ENCODE data around the gene CRIM1. TPM values are rescaled to one million over a fixed set of nuclear protein-coding genes. Genes with fewer than 3 reads are reported as not detected.

The CRIM1 gene
- total and polyA plus RNA-seq, 7 donors: 10.2 to 68.1 (median 53.1) TPM

DNA sequence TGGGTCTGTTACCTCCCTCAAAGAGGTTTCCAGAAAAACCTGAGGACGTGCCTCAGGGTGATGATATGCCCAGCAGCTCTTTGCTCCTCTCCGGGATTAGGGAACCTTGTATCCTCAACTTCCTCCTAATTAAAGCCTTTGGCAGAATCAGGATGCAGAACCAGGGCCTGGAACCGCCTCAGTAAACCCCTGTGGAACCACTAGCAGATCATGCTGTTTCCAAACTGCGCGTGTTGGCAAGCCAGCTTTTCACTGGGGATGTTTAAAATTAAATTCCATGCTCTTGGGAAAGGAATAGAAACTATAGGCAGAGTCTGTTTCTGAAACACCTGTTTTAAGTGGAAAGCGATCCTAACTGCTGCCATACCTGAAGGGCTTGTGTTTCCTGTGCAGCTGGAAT lies 26.4 kb downstream of the CRIM1 start:
- H3K4me1 ChIP-seq: peaks cover 53% of the 10 kb centered on the region
- peaks cover 2 to 26% of the 10 kb centered on the region in 2 donors for H3K36me3 ChIP-seq (ENCODE audit: insufficient read depth in 1 of 2, low read depth in 1 of 2)
- H3K9me3 ChIP-seq: no peaks in the 10 kb centered on the region
- DNase-seq (no peak), ATAC-seq (no peak)
- TF ChIP-seq, protein P1, sequence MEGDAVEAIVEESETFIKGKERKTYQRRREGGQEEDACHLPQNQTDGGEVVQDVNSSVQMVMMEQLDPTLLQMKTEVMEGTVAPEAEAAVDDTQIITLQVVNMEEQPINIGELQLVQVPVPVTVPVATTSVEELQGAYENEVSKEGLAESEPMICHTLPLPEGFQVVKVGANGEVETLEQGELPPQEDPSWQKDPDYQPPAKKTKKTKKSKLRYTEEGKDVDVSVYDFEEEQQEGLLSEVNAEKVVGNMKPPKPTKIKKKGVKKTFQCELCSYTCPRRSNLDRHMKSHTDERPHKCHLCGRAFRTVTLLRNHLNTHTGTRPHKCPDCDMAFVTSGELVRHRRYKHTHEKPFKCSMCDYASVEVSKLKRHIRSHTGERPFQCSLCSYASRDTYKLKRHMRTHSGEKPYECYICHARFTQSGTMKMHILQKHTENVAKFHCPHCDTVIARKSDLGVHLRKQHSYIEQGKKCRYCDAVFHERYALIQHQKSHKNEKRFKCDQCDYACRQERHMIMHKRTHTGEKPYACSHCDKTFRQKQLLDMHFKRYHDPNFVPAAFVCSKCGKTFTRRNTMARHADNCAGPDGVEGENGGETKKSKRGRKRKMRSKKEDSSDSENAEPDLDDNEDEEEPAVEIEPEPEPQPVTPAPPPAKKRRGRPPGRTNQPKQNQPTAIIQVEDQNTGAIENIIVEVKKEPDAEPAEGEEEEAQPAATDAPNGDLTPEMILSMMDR (IDR thresholded peaks at IDR 0.05): no peak
- intact Hi-C loops (cut with DNase I): no loop called here
- no peaks in the 10 kb centered on the region for H3K27me3 ChIP-seq (ENCODE audit: insufficient read depth in 3 of 3, low read length in 2 of 3)
- no peak overlapping the region for H3K4me3 ChIP-seq
- H3K27ac ChIP-seq: no peak overlapping the region
- 73 to 81% (median 78%) methylated on average over 6 of the region's 6 CpGs for WGBS, 3 donors

DNA sequence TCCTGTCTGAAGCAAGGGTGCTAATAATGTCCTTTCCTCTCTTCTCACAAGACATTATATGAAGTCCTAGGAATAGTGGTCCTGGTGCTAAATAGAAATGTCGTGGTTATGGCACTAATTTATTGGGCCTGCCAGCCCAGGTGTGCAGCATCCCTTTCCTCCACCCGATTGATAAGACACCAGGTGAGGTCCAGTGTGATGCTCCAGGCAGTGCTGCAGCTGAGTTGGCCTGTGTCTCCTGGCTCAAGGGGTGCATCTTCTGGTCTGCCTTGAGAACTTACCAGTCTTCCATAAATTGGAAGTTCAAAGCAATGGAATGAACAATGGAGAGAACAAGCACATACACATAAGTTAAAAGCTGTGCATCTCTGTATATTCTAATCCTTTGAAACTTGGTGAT lies 26.9 kb downstream of the CRIM1 start:
- intact Hi-C loops (cut with DNase I): no loop called here
- no peaks in the 10 kb centered on the region for H3K9me3 ChIP-seq
- DNase-seq: no peak
- H3K27me3 ChIP-seq (ENCODE audit: insufficient read depth in 3 of 3, low read length in 2 of 3): no peaks in the 10 kb centered on the region
- WGBS, 3 donors: 25 to 86% (median 35%) methylated on average over 2 of the region's 2 CpGs
- ATAC-seq: no peak
- H3K4me1 ChIP-seq: peaks cover 53% of the 10 kb centered on the region
- TF ChIP-seq, protein P1 (IDR thresholded peaks at IDR 0.05): no peak
- no peak overlapping the region for H3K4me3 ChIP-seq
- peaks cover 2 to 26% of the 10 kb centered on the region in 2 donors for H3K36me3 ChIP-seq (ENCODE audit: insufficient read depth in 1 of 2, low read depth in 1 of 2)
- H3K27ac ChIP-seq: no peak overlapping the region

DNA sequence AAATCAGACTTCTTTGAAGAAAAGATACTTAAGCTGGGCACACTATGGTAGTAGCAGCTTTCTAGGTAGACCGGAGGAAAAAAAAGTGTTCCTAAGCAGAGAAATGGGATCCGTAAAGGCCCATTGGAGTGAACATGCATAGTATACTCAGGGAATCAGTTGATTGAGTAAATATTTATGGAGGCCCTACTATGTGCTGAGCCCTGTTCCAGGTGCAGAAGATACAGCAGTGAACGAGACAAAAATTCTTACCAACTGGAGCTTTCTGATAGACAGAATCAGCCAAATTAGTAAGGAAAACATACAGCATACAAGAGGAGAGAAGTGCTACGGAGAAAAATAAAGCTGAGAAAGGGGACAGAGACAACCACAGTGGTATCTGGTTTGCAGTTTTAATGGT lies 28.1 kb downstream of the CRIM1 start:
- ATAC-seq (no peak), DNase-seq (no peak)
- Histone ChIP-seq H3K27me3 (ENCODE audit: insufficient read depth in 3 of 3, low read length in 2 of 3) (no peaks in the 10 kb centered on the region), H3K9me3 (no peaks in the 10 kb centered on the region), H3K4me3 (no peak overlapping the region), H3K27ac (no peak overlapping the region), H3K4me1 (peaks cover 54% of the 10 kb centered on the region), H3K36me3 (ENCODE audit: insufficient read depth in 1 of 2, low read depth in 1 of 2) (peaks cover 2 to 22% of the 10 kb centered on the region in 2 donors)
- WGBS, 3 donors: 89 to 93% (median 91%) methylated on average over 4 of the region's 4 CpGs
- TF ChIP-seq, protein P1 (IDR thresholded peaks at IDR 0.05): no peak
- intact Hi-C loops (cut with DNase I): no loop called here

DNA sequence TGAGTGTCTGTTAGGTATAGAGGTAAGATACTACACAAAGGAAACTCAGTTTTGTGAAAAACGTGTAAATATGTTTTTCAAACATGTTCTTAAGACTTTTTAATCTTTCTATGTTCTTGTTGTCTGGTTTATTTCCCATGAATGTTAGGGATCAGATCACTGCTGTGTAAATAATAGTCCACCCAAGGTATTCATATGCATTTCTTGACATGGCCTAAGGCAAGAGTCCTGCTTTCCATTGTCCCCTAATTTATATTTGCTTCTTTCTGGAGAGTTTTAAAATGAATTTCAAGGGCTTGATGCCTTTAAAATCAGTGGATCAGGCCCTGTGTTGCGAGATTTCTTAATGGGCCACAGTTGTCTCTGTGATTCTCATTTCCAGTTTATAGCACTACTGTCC lies 28.9 kb downstream of the CRIM1 start:
- intact Hi-C loops (cut with DNase I): no loop called here
- H3K4me1 ChIP-seq: peaks cover 54% of the 10 kb centered on the region
- ATAC-seq: no peak

DNA sequence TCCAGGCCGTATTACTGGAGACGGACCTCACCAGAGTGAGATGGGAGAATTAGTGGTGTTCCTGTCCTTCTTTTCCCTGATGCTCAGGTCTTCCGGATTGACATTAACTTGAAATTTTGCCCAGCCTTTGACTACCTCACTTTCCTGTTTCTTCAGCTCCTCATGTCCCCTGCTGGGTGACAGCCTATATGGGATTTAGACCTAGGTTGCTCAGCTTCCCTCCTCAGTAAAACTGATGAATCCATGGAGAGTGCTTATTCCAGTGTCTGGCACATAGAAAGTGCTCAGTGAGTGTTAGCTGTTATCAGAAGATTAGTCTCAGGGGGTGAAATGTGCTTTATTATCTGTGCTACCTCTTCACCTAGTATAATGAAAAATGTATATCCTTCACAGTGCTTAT lies 30.0 kb downstream of the CRIM1 start:
- no peak for DNase-seq
- Histone ChIP-seq H3K9me3 (no peaks in the 10 kb centered on the region), H3K27ac (no peak overlapping the region), H3K36me3 (ENCODE audit: insufficient read depth in 1 of 2, low read depth in 1 of 2) (peaks cover 0 to 6% of the 10 kb centered on the region in 2 donors), H3K4me1 (peaks cover 63% of the 10 kb centered on the region), H3K27me3 (ENCODE audit: insufficient read depth in 3 of 3, low read length in 2 of 3) (no peaks in the 10 kb centered on the region), H3K4me3 (no peak overlapping the region)
- intact Hi-C loops (cut with DNase I): no loop called here
- no peak for ATAC-seq
- WGBS, 3 donors: 84 to 95% (median 86%) methylated on average over 3 of the region's 3 CpGs
- TF ChIP-seq, protein P1 (IDR thresholded peaks at IDR 0.05): no peak

More for the DNA sequence above, 28.9 kb downstream of the CRIM1 start:
- WGBS, 3 donors: 80 to 86% (median 83%) methylated on average over 2 of the region's 2 CpGs
- Histone ChIP-seq H3K4me3 (no peak overlapping the region), H3K27me3 (ENCODE audit: insufficient read depth in 3 of 3, low read length in 2 of 3) (no peaks in the 10 kb centered on the region), H3K36me3 (ENCODE audit: insufficient read depth in 1 of 2, low read depth in 1 of 2) (peaks cover 2 to 15% of the 10 kb centered on the region in 2 donors), H3K9me3 (no peaks in the 10 kb centered on the region), H3K27ac (no peak overlapping the region)
- TF ChIP-seq, protein P1 (IDR thresholded peaks at IDR 0.05): no peak
- DNase-seq: no peak
